ENCODE measurements around the gene NUDT3. TPM values are rescaled to one million over a fixed set of nuclear protein-coding genes. Genes with fewer than 3 reads are reported as not detected.

NUDT3 gene
- total and polyA plus RNA-seq, 9 of the 15 experiments (the other 6 are each of a cell fraction or from before 2014, with no cell fraction given) = 5.4 to 81.2 (median 56.4) TPM

DNA sequence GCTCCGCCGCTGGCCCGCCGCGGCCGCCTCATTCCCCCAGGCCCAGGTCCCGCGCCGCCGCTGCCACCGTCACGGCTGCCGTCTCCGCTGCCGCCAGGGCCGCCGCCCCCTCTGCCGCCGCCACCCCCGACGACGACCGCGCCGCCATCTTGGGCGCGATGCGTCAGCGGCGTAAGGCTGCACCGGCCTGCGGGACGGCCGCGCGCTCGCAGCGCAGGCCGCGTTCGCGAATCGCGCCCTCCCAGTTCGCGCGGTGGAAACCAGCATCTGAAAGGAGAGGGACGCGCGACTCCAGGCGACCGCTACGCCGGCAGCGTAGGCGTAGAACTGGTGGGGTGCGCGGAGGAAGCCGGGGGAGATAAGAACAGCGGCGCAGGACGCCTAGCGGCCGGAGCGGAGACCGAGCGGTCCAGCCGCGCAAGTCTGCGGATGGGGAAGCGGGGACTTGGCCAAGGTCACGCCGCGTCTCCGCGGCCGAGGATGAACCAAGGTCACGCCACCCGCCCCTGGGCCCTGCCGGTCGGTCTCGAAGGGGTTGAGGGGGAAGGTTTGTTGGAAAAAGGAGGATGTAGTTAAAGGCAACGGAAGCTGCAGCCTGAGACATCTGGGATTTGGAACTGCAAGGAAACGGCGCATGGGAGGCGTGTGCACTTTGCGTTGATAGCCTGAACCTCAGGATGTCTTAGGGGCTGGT is at the start of gene NUDT3 (continued):
- TF ChIP-seq, protein P1, sequence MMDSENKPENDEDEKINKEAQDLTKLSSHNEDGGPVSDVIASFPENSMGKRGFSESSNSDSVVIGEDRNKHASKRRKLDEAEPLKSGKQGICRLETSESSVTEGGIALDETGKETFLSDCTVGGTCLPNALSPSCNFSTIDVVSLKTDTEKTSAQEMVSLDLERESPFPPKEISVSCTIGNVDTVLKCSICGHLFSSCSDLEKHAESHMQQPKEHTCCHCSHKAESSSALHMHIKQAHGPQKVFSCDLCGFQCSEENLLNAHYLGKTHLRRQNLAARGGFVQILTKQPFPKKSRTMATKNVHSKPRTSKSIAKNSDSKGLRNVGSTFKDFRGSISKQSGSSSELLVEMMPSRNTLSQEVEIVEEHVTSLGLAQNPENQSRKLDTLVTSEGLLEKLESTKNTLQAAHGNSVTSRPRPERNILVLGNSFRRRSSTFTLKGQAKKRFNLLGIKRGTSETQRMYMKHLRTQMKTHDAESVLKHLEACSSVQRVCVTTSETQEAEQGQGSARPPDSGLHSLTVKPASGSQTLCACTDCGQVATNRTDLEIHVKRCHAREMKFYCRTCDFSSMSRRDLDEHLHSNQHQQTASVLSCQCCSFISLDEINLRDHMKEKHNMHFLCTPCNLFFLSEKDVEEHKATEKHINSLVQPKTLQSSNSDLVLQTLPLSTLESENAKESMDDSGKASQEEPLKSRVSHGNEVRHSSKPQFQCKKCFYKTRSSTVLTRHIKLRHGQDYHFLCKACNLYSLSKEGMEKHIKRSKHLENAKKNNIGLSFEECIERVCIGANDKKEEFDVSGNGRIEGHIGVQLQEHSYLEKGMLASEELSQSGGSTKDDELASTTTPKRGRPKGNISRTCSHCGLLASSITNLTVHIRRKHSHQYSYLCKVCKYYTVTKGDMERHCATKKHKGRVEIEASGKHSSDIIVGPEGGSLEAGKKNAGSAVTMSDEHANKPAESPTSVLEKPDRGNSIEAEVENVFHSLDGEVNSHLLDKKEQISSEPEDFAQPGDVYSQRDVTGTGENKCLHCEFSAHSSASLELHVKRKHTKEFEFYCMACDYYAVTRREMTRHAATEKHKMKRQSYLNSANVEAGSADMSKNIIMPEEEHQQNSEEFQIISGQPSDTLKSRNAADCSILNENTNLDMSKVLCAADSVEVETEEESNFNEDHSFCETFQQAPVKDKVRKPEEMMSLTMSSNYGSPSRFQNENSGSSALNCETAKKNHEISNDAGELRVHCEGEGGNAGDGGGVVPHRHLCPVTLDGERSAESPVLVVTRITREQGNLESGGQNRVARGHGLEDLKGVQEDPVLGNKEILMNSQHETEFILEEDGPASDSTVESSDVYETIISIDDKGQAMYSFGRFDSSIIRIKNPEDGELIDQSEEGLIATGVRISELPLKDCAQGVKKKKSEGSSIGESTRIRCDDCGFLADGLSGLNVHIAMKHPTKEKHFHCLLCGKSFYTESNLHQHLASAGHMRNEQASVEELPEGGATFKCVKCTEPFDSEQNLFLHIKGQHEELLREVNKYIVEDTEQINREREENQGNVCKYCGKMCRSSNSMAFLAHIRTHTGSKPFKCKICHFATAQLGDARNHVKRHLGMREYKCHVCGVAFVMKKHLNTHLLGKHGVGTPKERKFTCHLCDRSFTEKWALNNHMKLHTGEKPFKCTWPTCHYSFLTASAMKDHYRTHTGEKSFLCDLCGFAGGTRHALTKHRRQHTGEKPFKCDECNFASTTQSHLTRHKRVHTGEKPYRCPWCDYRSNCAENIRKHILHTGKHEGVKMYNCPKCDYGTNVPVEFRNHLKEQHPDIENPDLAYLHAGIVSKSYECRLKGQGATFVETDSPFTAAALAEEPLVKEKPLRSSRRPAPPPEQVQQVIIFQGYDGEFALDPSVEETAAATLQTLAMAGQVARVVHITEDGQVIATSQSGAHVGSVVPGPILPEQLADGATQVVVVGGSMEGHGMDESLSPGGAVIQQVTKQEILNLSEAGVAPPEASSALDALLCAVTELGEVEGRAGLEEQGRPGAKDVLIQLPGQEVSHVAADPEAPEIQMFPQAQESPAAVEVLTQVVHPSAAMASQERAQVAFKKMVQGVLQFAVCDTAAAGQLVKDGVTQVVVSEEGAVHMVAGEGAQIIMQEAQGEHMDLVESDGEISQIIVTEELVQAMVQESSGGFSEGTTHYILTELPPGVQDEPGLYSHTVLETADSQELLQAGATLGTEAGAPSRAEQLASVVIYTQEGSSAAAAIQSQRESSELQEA (IDR thresholded peaks at IDR 0.05; ENCODE audit: low read depth) = no peak
- TF ChIP-seq ZNF717 (CRISPR knock-in tag; IDR thresholded peaks at IDR 0.05) = no peak
- TF ChIP-seq, protein P2, sequence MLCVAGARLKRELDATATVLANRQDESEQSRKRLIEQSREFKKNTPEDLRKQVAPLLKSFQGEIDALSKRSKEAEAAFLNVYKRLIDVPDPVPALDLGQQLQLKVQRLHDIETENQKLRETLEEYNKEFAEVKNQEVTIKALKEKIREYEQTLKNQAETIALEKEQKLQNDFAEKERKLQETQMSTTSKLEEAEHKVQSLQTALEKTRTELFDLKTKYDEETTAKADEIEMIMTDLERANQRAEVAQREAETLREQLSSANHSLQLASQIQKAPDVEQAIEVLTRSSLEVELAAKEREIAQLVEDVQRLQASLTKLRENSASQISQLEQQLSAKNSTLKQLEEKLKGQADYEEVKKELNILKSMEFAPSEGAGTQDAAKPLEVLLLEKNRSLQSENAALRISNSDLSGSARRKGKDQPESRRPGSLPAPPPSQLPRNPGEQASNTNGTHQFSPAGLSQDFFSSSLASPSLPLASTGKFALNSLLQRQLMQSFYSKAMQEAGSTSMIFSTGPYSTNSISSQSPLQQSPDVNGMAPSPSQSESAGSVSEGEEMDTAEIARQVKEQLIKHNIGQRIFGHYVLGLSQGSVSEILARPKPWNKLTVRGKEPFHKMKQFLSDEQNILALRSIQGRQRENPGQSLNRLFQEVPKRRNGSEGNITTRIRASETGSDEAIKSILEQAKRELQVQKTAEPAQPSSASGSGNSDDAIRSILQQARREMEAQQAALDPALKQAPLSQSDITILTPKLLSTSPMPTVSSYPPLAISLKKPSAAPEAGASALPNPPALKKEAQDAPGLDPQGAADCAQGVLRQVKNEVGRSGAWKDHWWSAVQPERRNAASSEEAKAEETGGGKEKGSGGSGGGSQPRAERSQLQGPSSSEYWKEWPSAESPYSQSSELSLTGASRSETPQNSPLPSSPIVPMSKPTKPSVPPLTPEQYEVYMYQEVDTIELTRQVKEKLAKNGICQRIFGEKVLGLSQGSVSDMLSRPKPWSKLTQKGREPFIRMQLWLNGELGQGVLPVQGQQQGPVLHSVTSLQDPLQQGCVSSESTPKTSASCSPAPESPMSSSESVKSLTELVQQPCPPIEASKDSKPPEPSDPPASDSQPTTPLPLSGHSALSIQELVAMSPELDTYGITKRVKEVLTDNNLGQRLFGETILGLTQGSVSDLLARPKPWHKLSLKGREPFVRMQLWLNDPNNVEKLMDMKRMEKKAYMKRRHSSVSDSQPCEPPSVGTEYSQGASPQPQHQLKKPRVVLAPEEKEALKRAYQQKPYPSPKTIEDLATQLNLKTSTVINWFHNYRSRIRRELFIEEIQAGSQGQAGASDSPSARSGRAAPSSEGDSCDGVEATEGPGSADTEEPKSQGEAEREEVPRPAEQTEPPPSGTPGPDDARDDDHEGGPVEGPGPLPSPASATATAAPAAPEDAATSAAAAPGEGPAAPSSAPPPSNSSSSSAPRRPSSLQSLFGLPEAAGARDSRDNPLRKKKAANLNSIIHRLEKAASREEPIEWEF (CRISPR knock-in tag; IDR thresholded peaks at IDR 0.05) = no peak
- TF ChIP-seq ZNF408 (CRISPR knock-in tag; IDR thresholded peaks at IDR 0.05; ENCODE audit: low read depth) = no peak
- TF ChIP-seq SMAD3 (CRISPR knock-in tag; conservative IDR thresholded peaks at IDR 0.05) = 0 out of 2 replicates have a peak, but pooled peaks have one; percentile 25
- TF ChIP-seq TCFL5 (CRISPR knock-in tag; conservative IDR thresholded peaks at IDR 0.05) = no peak
- TF ChIP-seq TCF7 (IDR thresholded peaks at IDR 0.05; ENCODE audit: borderline replicate concordance) = peak; percentile 81
- TF ChIP-seq ASH1L (IDR thresholded peaks at IDR 0.05; ENCODE audit: borderline replicate concordance, low read depth, partially characterized antibody) = no peak
- TF ChIP-seq, protein P3, sequence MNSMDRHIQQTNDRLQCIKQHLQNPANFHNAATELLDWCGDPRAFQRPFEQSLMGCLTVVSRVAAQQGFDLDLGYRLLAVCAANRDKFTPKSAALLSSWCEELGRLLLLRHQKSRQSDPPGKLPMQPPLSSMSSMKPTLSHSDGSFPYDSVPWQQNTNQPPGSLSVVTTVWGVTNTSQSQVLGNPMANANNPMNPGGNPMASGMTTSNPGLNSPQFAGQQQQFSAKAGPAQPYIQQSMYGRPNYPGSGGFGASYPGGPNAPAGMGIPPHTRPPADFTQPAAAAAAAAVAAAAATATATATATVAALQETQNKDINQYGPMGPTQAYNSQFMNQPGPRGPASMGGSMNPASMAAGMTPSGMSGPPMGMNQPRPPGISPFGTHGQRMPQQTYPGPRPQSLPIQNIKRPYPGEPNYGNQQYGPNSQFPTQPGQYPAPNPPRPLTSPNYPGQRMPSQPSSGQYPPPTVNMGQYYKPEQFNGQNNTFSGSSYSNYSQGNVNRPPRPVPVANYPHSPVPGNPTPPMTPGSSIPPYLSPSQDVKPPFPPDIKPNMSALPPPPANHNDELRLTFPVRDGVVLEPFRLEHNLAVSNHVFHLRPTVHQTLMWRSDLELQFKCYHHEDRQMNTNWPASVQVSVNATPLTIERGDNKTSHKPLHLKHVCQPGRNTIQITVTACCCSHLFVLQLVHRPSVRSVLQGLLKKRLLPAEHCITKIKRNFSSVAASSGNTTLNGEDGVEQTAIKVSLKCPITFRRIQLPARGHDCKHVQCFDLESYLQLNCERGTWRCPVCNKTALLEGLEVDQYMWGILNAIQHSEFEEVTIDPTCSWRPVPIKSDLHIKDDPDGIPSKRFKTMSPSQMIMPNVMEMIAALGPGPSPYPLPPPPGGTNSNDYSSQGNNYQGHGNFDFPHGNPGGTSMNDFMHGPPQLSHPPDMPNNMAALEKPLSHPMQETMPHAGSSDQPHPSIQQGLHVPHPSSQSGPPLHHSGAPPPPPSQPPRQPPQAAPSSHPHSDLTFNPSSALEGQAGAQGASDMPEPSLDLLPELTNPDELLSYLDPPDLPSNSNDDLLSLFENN (IDR thresholded peaks at IDR 0.05; ENCODE audit: low read depth in 2 of 2, low read length in 2 of 2) = peak in 1 of 2 experiments; percentile 46; a peak in 1 of 4 replicates
